WTC11 (cell line): ENCODE measurements around the gene USP49. TPM values are rescaled to one million over a fixed set of nuclear protein-coding genes. Genes with fewer than 3 reads are reported as not detected.

Source experiments
- ATAC-seq: fragments of 200-7000 bp; cut with Tn5 transposase; 2 replicates; pipeline ENCODE4 v1.10.0; 2021; ENCODE audit warnings: mild to moderate bottlenecking, moderate library complexity
- CTCF ChIA-PET: fragments of 300-600 bp; sonication (Branson Sonifier 250); formaldehyde crosslinking; loops from one replicate; lab custom pipeline; 2021; ENCODE audit warnings: antibody characterized with exemption; lab: Charles Lee
- POLR2A ChIA-PET: fragments of 350-600 bp; sonication (Branson Sonifier 250); formaldehyde crosslinking; loops from one replicate; lab custom pipeline; 2021; ENCODE audit warnings: antibody characterized with exemption; lab: Charles Lee
- DNase-seq: peaks from one replicate; pipeline ENCODE4 v3.0.0; 2021; ENCODE audit warnings: low spot score
- H3K27ac Mint-ChIP-seq: 2 replicates; pipeline ENCODE4 v1.8.0; 2021; ENCODE audit warnings: mixed read lengths
- H3K27me3 Mint-ChIP-seq: 2 replicates; pipeline ENCODE4 v1.8.0; 2021; ENCODE audit warnings: low read depth, mild to moderate bottlenecking, moderate library complexity, mixed read lengths
- H3K36me3 Mint-ChIP-seq: 2 replicates; pipeline ENCODE4 v1.8.0; 2021; ENCODE audit warnings: mixed read lengths
- H3K4me1 Mint-ChIP-seq: 2 replicates; pipeline ENCODE4 v1.8.0; 2022; ENCODE audit warnings: mixed read lengths
- H3K4me3 Mint-ChIP-seq: 2 replicates; pipeline ENCODE4 v1.8.0; 2021; ENCODE audit warnings: mild to moderate bottlenecking, moderate library complexity, mixed read lengths
- H3K9me3 Mint-ChIP-seq: 2 replicates; pipeline ENCODE4 v1.8.0; 2021; ENCODE audit warnings: mixed read lengths
- ATF6 ChIP-seq: sonication (generic); formaldehyde crosslinking; IDR thresholded peaks from 2 replicates; pipeline ENCODE4 v1.8.1; 2023; ENCODE audit warnings: mild to moderate bottlenecking, missing genetic modification reagents
- CTCF ChIP-seq: fragments of 200-600 bp; IDR thresholded peaks from 2 replicates; pipeline ENCODE4 v1.8.0; 2022; ENCODE audit warnings: antibody characterized with exemption
- GRHL2 ChIP-seq: fragments of 250-450 bp; sonication (Bioruptor Pico); IDR thresholded peaks from 2 replicates; pipeline ENCODE4 v1.8.0; 2022; ENCODE audit warnings: mild to moderate bottlenecking, moderate library complexity; ENCODE audit not compliant: insufficient replicate concordance, severe bottlenecking
- IRF1 ChIP-seq: sonication (generic); formaldehyde crosslinking; IDR thresholded peaks from 2 replicates; pipeline ENCODE4 v1.8.0; 2023; ENCODE audit warnings: missing genetic modification reagents
- MLX ChIP-seq: sonication (generic); formaldehyde crosslinking; IDR thresholded peaks from 2 replicates; pipeline ENCODE4 v1.8.1; 2023; ENCODE audit warnings: mild to moderate bottlenecking, missing genetic modification reagents, moderate library complexity
- NFE2L1 ChIP-seq: sonication (generic); formaldehyde crosslinking; IDR thresholded peaks from 2 replicates; pipeline ENCODE4 v1.8.1; 2023; ENCODE audit warnings: missing genetic modification reagents
- PRDM15 ChIP-seq: sonication (generic); formaldehyde crosslinking; IDR thresholded peaks from 2 replicates; pipeline ENCODE4 v1.8.0; 2022; ENCODE audit warnings: missing genetic modification reagents
- PREB ChIP-seq: sonication (generic); formaldehyde crosslinking; IDR thresholded peaks from 2 replicates; pipeline ENCODE4 v1.8.1; 2022; ENCODE audit warnings: mild to moderate bottlenecking, missing genetic modification reagents, moderate library complexity, borderline replicate concordance
- SMAD3 ChIP-seq: sonication (generic); formaldehyde crosslinking; IDR thresholded peaks from 2 replicates; pipeline ENCODE4 v1.8.0; 2022; ENCODE audit warnings: missing genetic modification reagents, mild to moderate bottlenecking, borderline replicate concordance
- SMAD4 ChIP-seq: sonication (generic); formaldehyde crosslinking; IDR thresholded peaks from 2 replicates; pipeline ENCODE4 v1.8.0; 2022; ENCODE audit warnings: mild to moderate bottlenecking, missing genetic modification reagents
- SP1 ChIP-seq: sonication (generic); formaldehyde crosslinking; conservative IDR thresholded peaks from 2 replicates; pipeline ENCODE4 v1.8.1; 2022; ENCODE audit warnings: missing genetic modification reagents
- TEAD1 ChIP-seq: sonication (generic); formaldehyde crosslinking; IDR thresholded peaks from 2 replicates; pipeline ENCODE4 v1.8.0; 2022; ENCODE audit warnings: mild to moderate bottlenecking, missing genetic modification reagents
- ZBTB43 ChIP-seq: sonication (generic); formaldehyde crosslinking; IDR thresholded peaks from 2 replicates; pipeline ENCODE4 v1.8.1; 2023; ENCODE audit warnings: mild to moderate bottlenecking, missing genetic modification reagents
- ZNF138 ChIP-seq: sonication (generic); formaldehyde crosslinking; conservative IDR thresholded peaks from 2 replicates; pipeline ENCODE4 v1.8.1; 2022; ENCODE audit warnings: mild to moderate bottlenecking, moderate library complexity, missing genetic modification reagents
- ZNF317 ChIP-seq: sonication (generic); formaldehyde crosslinking; IDR thresholded peaks from 2 replicates; pipeline ENCODE4 v1.8.1; 2023; ENCODE audit warnings: low read depth, mild to moderate bottlenecking, moderate library complexity, missing genetic modification reagents, borderline replicate concordance
- ZNF512 ChIP-seq: sonication (generic); formaldehyde crosslinking; IDR thresholded peaks from 2 replicates; pipeline ENCODE4 v1.8.1; 2022; ENCODE audit warnings: missing genetic modification reagents, borderline replicate concordance
- total RNA-seq: library from RNA; stranded (reverse); gene quantifications from 3 replicates; pipeline ENCODE4 v1.2.3, GENCODE V29; 2021

USP49 gene
- total RNA-seq, 1 experiment from 2014 or later: 18.4 TPM

- no peaks in the 10 kb centered on the region for H3K27me3 Mint-ChIP-seq
- no peak for TF ChIP-seq IRF1 (CRISPR knock-in tag)
- peak; percentile 24; the same call in 1 of the 2 replicates for TF ChIP-seq NFE2L1 (CRISPR knock-in tag)
- peak; percentile 42; the same call in 1 of the 2 replicates for TF ChIP-seq PRDM15
- TF ChIP-seq GRHL2 (CRISPR knock-in tag): no peak
- peak; percentile 14; the same call in 1 of the 2 replicates for TF ChIP-seq SP1 (CRISPR knock-in tag)
- 0 out of 2 replicates have a peak, but pooled peaks have one; percentile 7 for TF ChIP-seq TEAD1
- DNase-seq: peak; percentile 13
- no peaks in the 10 kb centered on the region for H3K9me3 Mint-ChIP-seq
- H3K4me3 Mint-ChIP-seq: no peak overlapping the region
- ATAC-seq: peak; percentile 53
- peaks cover 19% of the 10 kb centered on the region for H3K4me1 Mint-ChIP-seq
- no peak overlapping the region for H3K27ac Mint-ChIP-seq
- CTCF ChIA-PET: interaction anchor here (0.5 to 5.7 kb wide), 7 partner anchors 27 to 221 kb away, joined by 3 to 53 read pairs (median 5); partner anchors contain the start of genes BYSL, MED20 and TOMM6
- H3K36me3 Mint-ChIP-seq: no peaks in the 10 kb centered on the region
- POLR2A ChIA-PET: interaction anchor here (0.8 to 2.3 kb wide), 3 partner anchors 26 to 210 kb away, joined by 3 to 9 read pairs (median 4); partner anchors contain the start of genes BYSL and MED20
Observed at GRCh38 chr6:41894366-41895299, 542 bp downstream of the USP49 start.

GRCh38 chr6:41892921-41893564 lies 2.1 kb downstream of the USP49 start:
- peaks cover 20% of the 10 kb centered on the region for H3K4me1 Mint-ChIP-seq
- ATAC-seq (no peak), DNase-seq (no peak)
- H3K27me3 Mint-ChIP-seq: no peaks in the 10 kb centered on the region
- H3K4me3 Mint-ChIP-seq: no peak overlapping the region
- no peaks in the 10 kb centered on the region for H3K36me3 Mint-ChIP-seq
- POLR2A ChIA-PET: no interaction called here
- CTCF ChIA-PET: interaction anchor here (0.8 to 5.7 kb wide), 4 partner anchors 28 to 155 kb away, joined by 3 to 53 read pairs (median 4); partner anchors contain the start of genes BYSL, MED20 and TOMM6
- H3K27ac Mint-ChIP-seq: no peak overlapping the region
- no peaks in the 10 kb centered on the region for H3K9me3 Mint-ChIP-seq
- no peak for TF ChIP-seq SMAD4 (CRISPR knock-in tag)
- no peak for TF ChIP-seq ZNF317 (CRISPR knock-in tag)
- TF ChIP-seq ATF6 (CRISPR knock-in tag): no peak
- no peak for TF ChIP-seq MLX (CRISPR knock-in tag)
- TF ChIP-seq CTCF: no peak
- TF ChIP-seq SMAD3 (CRISPR knock-in tag): no peak
- TF ChIP-seq ZBTB43 (CRISPR knock-in tag): no peak
- no peak for TF ChIP-seq PREB (CRISPR knock-in tag)
- TF ChIP-seq ZNF138: no peak
- no peak for TF ChIP-seq ZNF512 (CRISPR knock-in tag)
